ENCODE results near the gene KIAA1958. TPM values are rescaled to one million over a fixed set of nuclear protein-coding genes. Genes with fewer than 3 reads are reported as not detected.

KIAA1958 gene
- total RNA-seq, 1 donor from 2014 or later, result 14.2 TPM

DNA sequence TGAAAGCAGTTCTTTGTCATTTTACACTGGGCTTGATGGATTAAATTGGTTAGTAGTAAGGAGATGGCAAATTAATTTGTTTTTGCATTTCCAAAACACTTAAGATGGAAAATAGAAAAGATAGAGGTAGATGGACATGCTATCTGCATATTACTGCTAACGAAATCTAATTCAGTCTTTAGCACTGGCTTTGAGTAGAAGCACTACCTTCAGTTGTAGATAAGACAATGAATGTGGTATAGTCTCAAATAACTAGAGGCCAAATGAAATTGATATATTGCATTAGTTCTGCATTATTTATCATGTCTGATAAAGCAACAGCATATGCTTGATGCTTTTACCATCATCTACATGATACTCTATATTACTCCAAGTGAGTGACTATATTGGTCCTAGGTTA is 33.4 kb downstream of the KIAA1958 start:
- no peaks in the 10 kb centered on the region for H3K9me3 ChIP-seq
- no peak overlapping the region for H3K27ac ChIP-seq
- intact Hi-C loops (cut with DNase I), result no loop called here
- ATAC-seq (no peak), DNase-seq (no peak)
- H3K4me3 ChIP-seq, result no peak overlapping the region
- TF ChIP-seq CTCF (IDR thresholded peaks at IDR 0.05), result no peak
- no peaks in the 10 kb centered on the region for H3K4me1 ChIP-seq
- no peaks in the 10 kb centered on the region for H3K36me3 ChIP-seq
- H3K27me3 ChIP-seq, result no peaks in the 10 kb centered on the region

DNA sequence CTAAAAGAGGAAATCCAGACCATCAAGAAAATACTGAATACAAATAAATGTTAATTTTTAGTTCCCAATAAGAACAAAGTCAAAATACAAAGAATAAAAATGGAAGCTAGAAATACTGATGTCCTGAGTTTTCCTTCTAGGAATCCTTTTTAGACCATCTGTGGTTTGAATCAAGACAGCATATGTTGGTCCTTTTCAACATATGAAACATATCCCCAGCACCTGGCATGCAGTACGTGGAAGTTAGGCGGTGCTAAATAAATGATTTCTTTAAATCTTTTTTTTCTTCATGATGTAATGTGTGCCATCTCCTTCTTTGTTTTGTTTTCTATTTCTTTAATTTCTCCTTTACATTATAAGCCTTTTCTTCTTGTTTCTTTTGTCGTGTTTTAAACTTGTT is 34.0 kb downstream of the KIAA1958 start:
- no peak overlapping the region for H3K4me3 ChIP-seq
- intact Hi-C loops (cut with DNase I), result no loop called here
- no peaks in the 10 kb centered on the region for H3K27me3 ChIP-seq
- no peak overlapping the region for H3K27ac ChIP-seq
- ATAC-seq (no peak), DNase-seq (no peak)
- no peaks in the 10 kb centered on the region for H3K36me3 ChIP-seq
- no peaks in the 10 kb centered on the region for H3K4me1 ChIP-seq
- H3K9me3 ChIP-seq, result no peaks in the 10 kb centered on the region
- TF ChIP-seq CTCF (IDR thresholded peaks at IDR 0.05), result no peak

DNA sequence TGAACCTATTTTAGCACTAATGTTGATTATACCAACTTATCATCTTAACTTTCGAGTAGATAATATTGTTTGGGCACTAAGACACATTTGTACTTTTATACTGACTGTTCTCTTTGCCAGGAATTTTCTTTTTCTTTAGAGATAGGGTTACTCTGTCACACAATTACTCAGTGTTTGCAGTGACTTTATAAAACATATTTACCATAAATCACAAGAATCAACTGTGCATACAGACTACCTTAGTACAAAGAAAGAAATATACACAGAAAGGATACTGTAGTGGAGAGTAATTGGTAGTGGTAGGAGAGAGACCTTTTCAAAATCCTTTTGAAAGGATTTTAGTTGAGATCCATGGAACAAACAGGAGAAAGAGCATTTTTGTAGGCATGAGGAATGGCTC is 40.3 kb downstream of the KIAA1958 start:
- intact Hi-C loops (cut with DNase I), result no loop called here
- H3K4me3 ChIP-seq, result no peak overlapping the region
- H3K27me3 ChIP-seq, result no peaks in the 10 kb centered on the region
- ATAC-seq (no peak), DNase-seq (no peak)
- TF ChIP-seq CTCF (IDR thresholded peaks at IDR 0.05), result no peak
- H3K4me1 ChIP-seq, result no peaks in the 10 kb centered on the region
- no peaks in the 10 kb centered on the region for H3K36me3 ChIP-seq
- no peak overlapping the region for H3K27ac ChIP-seq
- H3K9me3 ChIP-seq, result no peaks in the 10 kb centered on the region

GRCh38 chr9:112527959-112528358 is 41.3 kb downstream of the KIAA1958 start:
- no peak for DNase-seq
- intact Hi-C loops (cut with DNase I), result no loop called here
- Histone ChIP-seq H3K4me1 (no peaks in the 10 kb centered on the region), H3K36me3 (no peaks in the 10 kb centered on the region), H3K27ac (no peak overlapping the region), H3K9me3 (no peaks in the 10 kb centered on the region), H3K27me3 (no peaks in the 10 kb centered on the region), H3K4me3 (no peak overlapping the region)
- no peak for TF ChIP-seq CTCF (IDR thresholded peaks at IDR 0.05)
- no peak for ATAC-seq

DNA sequence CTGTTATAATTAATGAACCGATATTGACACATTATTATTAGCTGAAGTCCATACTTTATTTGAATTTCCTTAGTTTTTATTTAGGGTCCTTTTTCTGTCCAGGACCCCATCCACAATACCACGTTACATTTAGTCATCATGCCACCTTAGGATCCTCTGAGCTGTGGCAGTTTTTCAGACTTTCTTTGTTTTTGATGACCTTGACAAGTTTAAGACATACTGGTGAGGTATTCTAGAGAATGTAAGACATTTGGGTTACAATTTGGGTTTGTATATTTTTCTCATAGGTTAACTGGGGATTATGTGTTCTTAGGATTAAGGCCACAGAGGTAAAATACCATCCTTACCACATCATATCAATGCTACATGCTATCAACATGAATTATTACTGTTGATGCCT is 42.7 kb downstream of the KIAA1958 start:
- intact Hi-C loops (cut with DNase I), result no loop called here
- no peak for DNase-seq
- ATAC-seq, result no peak
- no peak overlapping the region for H3K4me3 ChIP-seq
- no peaks in the 10 kb centered on the region for H3K4me1 ChIP-seq
- H3K27me3 ChIP-seq, result no peaks in the 10 kb centered on the region
- no peaks in the 10 kb centered on the region for H3K9me3 ChIP-seq
- no peaks in the 10 kb centered on the region for H3K36me3 ChIP-seq
- H3K27ac ChIP-seq, result no peak overlapping the region
- TF ChIP-seq CTCF (IDR thresholded peaks at IDR 0.05), result no peak

GRCh38 chr9:112530751-112531205 is 44.2 kb downstream of the KIAA1958 start:
- H3K4me3 ChIP-seq, result no peak overlapping the region
- H3K4me1 ChIP-seq, result no peaks in the 10 kb centered on the region
- no peak for DNase-seq
- H3K9me3 ChIP-seq, result no peaks in the 10 kb centered on the region
- no peaks in the 10 kb centered on the region for H3K27me3 ChIP-seq
- intact Hi-C loops (cut with DNase I), result no loop called here
- no peak for TF ChIP-seq CTCF (IDR thresholded peaks at IDR 0.05)
- no peaks in the 10 kb centered on the region for H3K36me3 ChIP-seq
- H3K27ac ChIP-seq, result no peak overlapping the region
- no peak for ATAC-seq
